Activated CD8-positive, alpha-beta T cell treated with anti-CD3 and anti-CD28 coated beads for 36 hours (primary cell): ENCODE results near the gene NR2C1. TPM values are rescaled to one million over a fixed set of nuclear protein-coding genes. Genes with fewer than 3 reads are reported as not detected.

ENCODE experiments used
- ATAC-seq: fragments of 200-7000 bp; cut with Tn5 transposase; one replicate; pipeline ENCODE4 v1.10.0; 2021; ENCODE audit warnings: mild to moderate bottlenecking, moderate library complexity
- CTCF ChIA-PET: fragments of 350-600 bp; sonication (Branson Sonifier 250); formaldehyde crosslinking; loops from one replicate; lab custom pipeline; 2021; ENCODE audit warnings: antibody characterized with exemption; lab: Charles Lee
- POLR2A ChIA-PET: fragments of 350-600 bp; sonication (Branson Sonifier 250); formaldehyde crosslinking; loops from one replicate; lab custom pipeline; 2021; ENCODE audit warnings: antibody characterized with exemption; lab: Charles Lee
- DNase-seq: peaks from one replicate; pipeline ENCODE4 v3.0.0-alpha.2; 2020
- H3K27ac Mint-ChIP-seq: one replicate; pipeline ENCODE4 v1.8.0; 2021; ENCODE audit warnings: mild to moderate bottlenecking, mixed read lengths
- H3K27me3 Mint-ChIP-seq: one replicate; pipeline ENCODE4 v1.8.0; 2021; ENCODE audit warnings: mixed read lengths
- H3K36me3 Mint-ChIP-seq: one replicate; pipeline ENCODE4 v1.8.0; 2021; ENCODE audit warnings: low read depth, mixed read lengths
- H3K4me1 Mint-ChIP-seq: one replicate; pipeline ENCODE4 v1.8.0; 2021; ENCODE audit warnings: low read depth, mixed read lengths
- H3K4me3 Mint-ChIP-seq: one replicate; pipeline ENCODE4 v1.8.0; 2021; ENCODE audit warnings: mild to moderate bottlenecking, moderate library complexity, mixed read lengths
- H3K9me3 Mint-ChIP-seq: one replicate; pipeline ENCODE4 v1.8.0; 2021; ENCODE audit warnings: mixed read lengths
- CTCF ChIP-seq: fragments of 200-600 bp; IDR thresholded peaks from one replicate; pipeline ENCODE4 v1.8.0; 2022; ENCODE audit warnings: antibody characterized with exemption, mild to moderate bottlenecking
- intact Hi-C: fragments of 100-400 bp; cut with micrococcal nuclease; formaldehyde crosslinking; loops from one replicate; pipeline ENCODE4 v1.10.0; 2022
- total RNA-seq, 2 experiments: library from RNA; stranded (reverse); gene quantifications; one replicate each; pipeline ENCODE4 v1.2.3, GENCODE V29; 2021

Gene NR2C1
- total RNA-seq, 2 experiments from 2014 or later = 24.9 to 32.4 TPM

- Mint-ChIP-seq H3K4me1 (peaks cover 2% of the 10 kb centered on the region), H3K27me3 (no peaks in the 10 kb centered on the region), H3K27ac (no peak overlapping the region), H3K36me3 (peaks cover 15% of the 10 kb centered on the region), H3K4me3 (no peak overlapping the region), H3K9me3 (no peaks in the 10 kb centered on the region)
- DNase-seq = no peak
- CTCF ChIA-PET = no interaction called here
- no peak for ATAC-seq
- POLR2A ChIA-PET = interaction anchor here (0.8 kb wide), 1 partner anchor 457 kb away, joined by 3 read pairs; no protein-coding TSS in a partner anchor
- no peak for TF ChIP-seq CTCF
- intact Hi-C loops = no loop called here
Measured at GRCh38 chr12:94970560-94970959, 102.9 kb downstream of the NR2C1 start.

Other genes with a start within 250 kb of the NR2C1 start
- 100 to 1,000 TPM; 123 to 128 TPM for gene NDUFA12, start 69.9 kb downstream of the NR2C1 start, total RNA-seq
- under 1 TPM; 0.41 to 0.54 TPM for gene FGD6, start 143.8 kb upstream of the NR2C1 start, total RNA-seq
- gene VEZT, start 144.2 kb upstream of the NR2C1 start, total RNA-seq = 10 to 100 TPM; 46.9 to 51.7 TPM